Measurements from ENCODE around the gene SRRT. TPM values are rescaled to one million over a fixed set of nuclear protein-coding genes. Genes with fewer than 3 reads are reported as not detected.

Gene SRRT
- total and polyA plus RNA-seq, 2 donors (not counting 1 experiment from before 2014, with no cell fraction given) = 32.0 to 33.7 TPM

- Histone ChIP-seq H3K4me2 (ENCODE audit: extremely low read depth, insufficient read depth, low read length) (peak within 1 kb of the TSS; percentile 60), H3K27ac (ENCODE audit: insufficient read depth, low read length) (no peak within 1 kb of the TSS), H3K4me1 (ENCODE audit: control insufficient read depth, extremely low read depth, insufficient read depth, low read length) (peaks cover 3% of the 10 kb centered on the region), H3K9ac (ENCODE audit: insufficient read depth, low read length) (peak within 1 kb of the TSS; percentile 58), H3K4me3 (replicated peaks in 1 of 4; ENCODE audit: control extremely low read depth in 1 of 4, insufficient read depth in 1 of 4, low read depth in 3 of 4, low read length in 4 of 4) (peak within 1 kb of the TSS; percentile 87 to 88 (median 88)), H3K9me3 (ENCODE audit: control insufficient read depth, insufficient read depth, low read depth, low read length) (no peaks in the 10 kb centered on the region), H2AFZ (ENCODE audit: low read length) (peak within 1 kb of the TSS; percentile 23), H3K36me3 (ENCODE audit: control insufficient read depth, insufficient read depth, low read length) (peaks cover 11% of the 10 kb centered on the region), H4K20me1 (ENCODE audit: control insufficient read depth, extremely low read depth, insufficient read depth, low read length) (no peaks in the 10 kb centered on the region), H3K79me2 (ENCODE audit: control insufficient read depth, insufficient read depth, low read length) (peaks cover 27% of the 10 kb centered on the region), H3K27me3 (ENCODE audit: control insufficient read depth, insufficient read depth, low read length) (no peaks in the 10 kb centered on the region)
- TF ChIP-seq EZH2 (IDR thresholded peaks at IDR 0.05; ENCODE audit: low read length, missing control alignments) = no peak
- TF ChIP-seq CTCF (conservative IDR thresholded peaks at IDR 0.05 in 1 of 2, IDR thresholded peaks at IDR 0.05 in 1 of 2; ENCODE audit: low read depth in 1 of 2, low read length in 2 of 2) = peak; percentile 50 to 70
- DNase-seq (ENCODE audit: low read depth in 2 of 2) = peak; percentile 88 to 89
Observed at GRCh38 chr7:100827330-100828226, 47.3 kb upstream of the SRRT start, which contains the start of gene EPHB4. EPHB4 (minus strand) TSS chr7:100827523; CDS start chr7:100827030, 493 bp downstream.

DNA sequence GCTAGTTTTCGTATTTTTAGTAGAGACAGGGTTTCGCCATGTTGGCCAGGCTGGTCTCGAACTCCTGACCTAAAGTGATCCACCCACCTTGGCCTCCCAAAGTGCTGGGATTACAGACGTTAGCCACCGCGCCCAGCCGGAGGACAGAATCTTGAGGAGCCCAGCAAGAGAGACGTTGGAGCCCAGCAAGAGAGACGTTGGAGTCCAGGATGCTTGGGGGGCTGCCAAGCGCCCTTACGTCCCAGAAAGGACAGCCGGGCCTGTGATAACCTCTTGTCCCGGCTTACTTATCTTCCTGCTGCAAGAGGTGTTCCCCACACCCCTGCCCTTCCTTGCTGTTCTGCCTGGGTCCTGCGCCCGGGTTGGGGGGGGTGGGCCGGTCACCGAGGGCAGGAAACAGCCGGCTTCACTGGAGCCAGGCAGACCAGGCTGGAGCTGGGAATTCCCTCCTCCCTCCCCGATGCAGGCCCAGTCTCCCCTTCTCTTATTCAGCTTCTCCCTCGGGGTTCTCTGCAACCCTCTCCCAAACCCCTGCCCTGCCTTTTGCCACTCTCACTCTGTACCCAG, 45.7 kb upstream of the SRRT start:
- DNase-seq (ENCODE audit: low read depth in 2 of 2) = no peak
- Histone ChIP-seq H3K27me3 (ENCODE audit: control insufficient read depth, insufficient read depth, low read length) (no peaks in the 10 kb centered on the region), H3K9me3 (ENCODE audit: control insufficient read depth, insufficient read depth, low read depth, low read length) (no peaks in the 10 kb centered on the region), H3K79me2 (ENCODE audit: control insufficient read depth, insufficient read depth, low read length) (peaks cover 24% of the 10 kb centered on the region), H3K9ac (ENCODE audit: insufficient read depth, low read length) (no peak overlapping the region), H3K27ac (ENCODE audit: insufficient read depth, low read length) (no peak overlapping the region), H3K4me2 (ENCODE audit: extremely low read depth, insufficient read depth, low read length) (no peak overlapping the region), H2AFZ (ENCODE audit: low read length) (no peak overlapping the region), H3K4me3 (replicated peaks in 1 of 4; ENCODE audit: control extremely low read depth in 1 of 4, insufficient read depth in 1 of 4, low read depth in 3 of 4, low read length in 4 of 4) (no peak overlapping the region), H4K20me1 (ENCODE audit: control insufficient read depth, extremely low read depth, insufficient read depth, low read length) (no peaks in the 10 kb centered on the region), H3K36me3 (ENCODE audit: control insufficient read depth, insufficient read depth, low read length) (no peaks in the 10 kb centered on the region), H3K4me1 (ENCODE audit: control insufficient read depth, extremely low read depth, insufficient read depth, low read length) (peaks cover 3% of the 10 kb centered on the region)
- TF ChIP-seq CTCF (conservative IDR thresholded peaks at IDR 0.05 in 1 of 2, IDR thresholded peaks at IDR 0.05 in 1 of 2; ENCODE audit: low read depth in 1 of 2, low read length in 2 of 2) (no peak), EZH2 (IDR thresholded peaks at IDR 0.05; ENCODE audit: low read length, missing control alignments) (no peak)

GRCh38 chr7:100830396-100830795, 44.5 kb upstream of the SRRT start:
- no peaks in the 10 kb centered on the region for H4K20me1 ChIP-seq (ENCODE audit: control insufficient read depth, extremely low read depth, insufficient read depth, low read length)
- no peaks in the 10 kb centered on the region for H3K36me3 ChIP-seq (ENCODE audit: control insufficient read depth, insufficient read depth, low read length)
- H3K27ac ChIP-seq (ENCODE audit: insufficient read depth, low read length) = no peak overlapping the region
- H3K27me3 ChIP-seq (ENCODE audit: control insufficient read depth, insufficient read depth, low read length) = no peaks in the 10 kb centered on the region
- H3K4me2 ChIP-seq (ENCODE audit: extremely low read depth, insufficient read depth, low read length) = no peak overlapping the region
- H3K79me2 ChIP-seq (ENCODE audit: control insufficient read depth, insufficient read depth, low read length) = peaks cover 15% of the 10 kb centered on the region
- H3K4me3 ChIP-seq (replicated peaks in 1 of 4; ENCODE audit: control extremely low read depth in 1 of 4, insufficient read depth in 1 of 4, low read depth in 3 of 4, low read length in 4 of 4) = no peak overlapping the region
- H3K9me3 ChIP-seq (ENCODE audit: control insufficient read depth, insufficient read depth, low read depth, low read length) = no peaks in the 10 kb centered on the region
- no peak overlapping the region for H3K9ac ChIP-seq (ENCODE audit: insufficient read depth, low read length)
- DNase-seq (ENCODE audit: low read depth in 2 of 2) = no peak
- no peaks in the 10 kb centered on the region for H3K4me1 ChIP-seq (ENCODE audit: control insufficient read depth, extremely low read depth, insufficient read depth, low read length)
- H2AFZ ChIP-seq (ENCODE audit: low read length) = no peak overlapping the region
- no peak for TF ChIP-seq CTCF (conservative IDR thresholded peaks at IDR 0.05 in 1 of 2, IDR thresholded peaks at IDR 0.05 in 1 of 2; ENCODE audit: low read depth in 1 of 2, low read length in 2 of 2)
- TF ChIP-seq EZH2 (IDR thresholded peaks at IDR 0.05; ENCODE audit: low read length, missing control alignments) = no peak

Measured in fibroblast of lung (primary cell).